ENCODE measurements around the gene TRIO. TPM values are rescaled to one million over a fixed set of nuclear protein-coding genes. Genes with fewer than 3 reads are reported as not detected.
A peak's percentile ranks its signal among the peaks of the same experiment; 100 is the strongest.
"Not testable (repeated sequence)": the region's sequence is repeated elsewhere in the genome, so short reads cannot be mapped to it uniquely, and the experiment has no call there.

Gene TRIO
- polyA plus RNA-seq (ENCODE audit: insufficient read length in 10 of 10) = 100 to 1,000 TPM; 151 to 228 (median 197) TPM
- long read RNA-seq, donor 1, partial matches to known transcripts = 0 of 2 reads
- long read RNA-seq, donor 1, other reads (novel, unspliced or antisense) = 0 of 2 reads
- long read RNA-seq, donor 2, partial matches to known transcripts = 41 of 43 reads
- long read RNA-seq, donor 2, other reads (novel, unspliced or antisense) = 0 of 43 reads
- long read RNA-seq, donor 3 = 0 reads
- long read RNA-seq, donor 4, partial matches to known transcripts = 0 of 1 reads
- long read RNA-seq, donor 4, other reads (novel, unspliced or antisense) = 0 of 1 reads
- long read RNA-seq, donor 5, transcript TRIO-215 (3 exons, 861 nt) = major isoform, 5 of 36 reads
- long read RNA-seq, donor 5, partial matches to known transcripts = 27 of 36 reads
- long read RNA-seq, donor 5, other reads (novel, unspliced or antisense) = 0 of 36 reads
- long read RNA-seq, donor 6, partial matches to known transcripts = 29 of 37 reads
- long read RNA-seq, donor 6, other reads (novel, unspliced or antisense) = 0 of 37 reads
- long read RNA-seq, donor 7, transcript TRIO-215 (3 exons, 861 nt) = major isoform, 6 of 12 reads
- long read RNA-seq, donor 7, partial matches to known transcripts = 5 of 12 reads
- long read RNA-seq, donor 7, other reads (novel, unspliced or antisense) = 0 of 12 reads
- long read RNA-seq, donor 8, partial matches to known transcripts = 0 of 3 reads
- long read RNA-seq, donor 8, other reads (novel, unspliced or antisense) = 0 of 3 reads
- long read RNA-seq, donor 9 = 0 reads

DNA sequence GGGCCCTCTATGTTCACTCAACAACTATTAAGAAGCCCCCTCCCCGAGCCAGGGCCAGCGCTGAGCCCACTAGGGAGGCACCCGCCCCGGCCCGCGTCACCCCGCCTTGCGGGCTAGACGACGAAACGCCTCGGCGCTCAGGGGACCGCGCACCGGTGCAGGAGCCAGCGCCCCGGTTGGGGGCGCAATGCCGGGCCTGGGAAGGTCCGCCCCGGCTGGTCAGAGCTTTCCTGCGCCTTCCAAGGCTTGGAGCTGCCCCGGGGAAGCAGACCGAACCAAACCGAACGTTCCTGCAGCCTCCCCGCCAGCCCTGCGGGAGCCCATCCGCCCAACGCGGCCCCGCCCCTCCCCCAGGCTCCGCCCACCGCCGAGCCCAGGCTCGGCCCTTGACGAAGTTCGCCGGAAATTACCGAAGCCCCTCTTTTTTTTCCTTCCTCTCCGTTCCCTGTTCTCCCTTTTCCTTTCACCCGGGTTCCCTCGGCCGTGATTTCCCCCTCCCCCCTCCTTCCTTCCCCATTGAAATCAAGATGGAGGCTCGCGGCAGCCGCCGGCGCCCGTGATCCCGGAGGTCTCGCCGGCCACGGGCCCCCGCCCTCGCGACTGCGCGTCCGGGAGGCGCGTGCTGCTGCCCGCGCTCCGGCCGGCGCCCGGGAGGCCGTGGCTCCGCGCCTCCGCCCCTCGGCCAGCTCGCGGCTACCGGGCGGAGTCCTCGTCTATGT, at the start of gene TRIO:
TRIO (plus strand) TSS at position 516 of the 719 bp plus-strand sequence. CDS start 384 bp downstream, outside the sequence.
- peak; percentile 95 to 98 (median 95) for DNase-seq

DNA sequence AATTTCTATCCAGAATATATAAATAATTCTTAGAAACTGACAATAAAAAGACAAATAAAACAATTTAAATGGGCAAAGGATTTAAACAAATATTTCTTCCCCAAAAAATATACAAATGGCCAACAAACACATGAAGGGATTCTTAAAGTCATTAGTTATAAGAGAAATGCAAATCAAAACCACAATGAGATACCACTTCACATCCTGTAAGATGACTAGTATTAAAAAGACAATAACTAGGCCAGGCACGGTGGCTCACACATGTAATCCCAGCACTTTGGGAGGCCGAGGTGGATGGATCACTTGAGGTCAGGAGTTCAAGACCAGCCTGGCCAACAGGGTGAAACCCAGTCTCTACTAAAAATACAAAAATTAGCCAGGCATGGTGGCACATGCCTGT, 45.8 kb upstream of the TRIO start:
- not testable (repeated sequence) for DNase-seq

DNA sequence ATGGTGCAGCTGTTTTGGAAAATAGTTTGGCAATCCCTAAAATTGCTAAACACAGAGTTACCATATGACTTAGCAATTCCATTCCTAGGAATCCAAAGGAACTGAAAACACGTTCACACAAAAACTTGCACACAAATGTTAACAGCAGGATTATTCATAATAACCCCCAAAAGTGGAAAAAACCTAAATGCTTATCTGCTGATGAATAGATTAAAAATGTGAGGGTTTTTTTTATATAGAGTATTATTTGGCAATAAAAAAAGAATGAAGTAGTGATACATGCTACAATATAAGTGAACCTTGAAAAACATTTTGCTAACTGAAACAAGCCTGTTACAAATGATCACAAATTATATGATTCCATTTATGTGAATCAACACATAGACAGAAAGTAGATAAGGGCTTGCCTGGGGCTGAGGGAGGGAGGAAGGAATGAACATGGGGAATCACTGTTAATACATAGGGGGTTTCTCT, 45.1 kb upstream of the TRIO start:
- peak in 1 of 3 donors; percentile 69 for DNase-seq

GRCh38 chr5:14100281-14100680, 42.9 kb upstream of the TRIO start:
- DNase-seq = no peak

DNA sequence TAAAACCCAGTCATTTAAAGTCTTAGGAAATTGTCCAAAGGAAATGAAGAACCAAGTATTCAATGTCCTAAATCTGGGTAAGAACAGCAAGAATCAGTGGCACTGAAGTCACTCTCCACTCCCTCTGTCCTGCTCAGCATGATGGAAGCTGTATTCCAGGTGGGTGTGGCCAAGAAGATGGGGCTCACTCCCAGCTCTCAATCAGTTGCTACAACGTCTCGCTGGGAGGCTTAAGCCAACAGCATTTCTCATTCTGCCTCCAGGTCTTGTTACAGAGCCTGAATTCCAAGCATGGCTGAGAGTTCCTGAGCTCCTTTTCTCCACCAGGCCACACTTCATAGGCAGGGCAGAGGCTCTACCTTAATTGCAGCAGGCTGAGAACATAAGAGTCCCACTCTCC, 41.2 kb upstream of the TRIO start:
- DNase-seq = no peak

DNA sequence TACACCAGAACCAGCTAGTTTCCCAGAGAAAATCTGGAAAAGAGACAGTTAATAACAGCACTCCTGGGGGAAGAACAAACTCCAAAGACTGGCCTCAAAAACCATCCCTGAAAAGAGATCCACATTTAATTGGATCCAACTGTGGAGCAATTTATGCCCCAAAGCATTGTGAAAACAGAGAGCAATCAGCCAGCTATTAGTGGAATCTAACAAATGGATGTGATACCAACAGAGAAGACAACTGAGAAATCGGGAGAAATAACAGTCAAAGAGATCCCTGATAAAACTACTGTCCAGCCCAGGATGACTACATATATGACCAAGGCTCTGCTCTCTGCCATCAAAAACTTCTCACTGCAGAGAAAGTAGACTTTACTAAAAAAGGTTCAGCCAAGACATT, 40.5 kb upstream of the TRIO start:
- no peak for DNase-seq

- peak in 1 of 3 donors; percentile 92 for DNase-seq
Observed at GRCh38 chr5:14105718-14106410, 37.3 kb upstream of the TRIO start.

GRCh38 chr5:14107536-14107935, 35.6 kb upstream of the TRIO start:
- DNase-seq = no peak

- DNase-seq = peak; percentile 43 to 65 (median 56)
Observed at GRCh38 chr5:14108170-14108996, 34.8 kb upstream of the TRIO start.

DNA sequence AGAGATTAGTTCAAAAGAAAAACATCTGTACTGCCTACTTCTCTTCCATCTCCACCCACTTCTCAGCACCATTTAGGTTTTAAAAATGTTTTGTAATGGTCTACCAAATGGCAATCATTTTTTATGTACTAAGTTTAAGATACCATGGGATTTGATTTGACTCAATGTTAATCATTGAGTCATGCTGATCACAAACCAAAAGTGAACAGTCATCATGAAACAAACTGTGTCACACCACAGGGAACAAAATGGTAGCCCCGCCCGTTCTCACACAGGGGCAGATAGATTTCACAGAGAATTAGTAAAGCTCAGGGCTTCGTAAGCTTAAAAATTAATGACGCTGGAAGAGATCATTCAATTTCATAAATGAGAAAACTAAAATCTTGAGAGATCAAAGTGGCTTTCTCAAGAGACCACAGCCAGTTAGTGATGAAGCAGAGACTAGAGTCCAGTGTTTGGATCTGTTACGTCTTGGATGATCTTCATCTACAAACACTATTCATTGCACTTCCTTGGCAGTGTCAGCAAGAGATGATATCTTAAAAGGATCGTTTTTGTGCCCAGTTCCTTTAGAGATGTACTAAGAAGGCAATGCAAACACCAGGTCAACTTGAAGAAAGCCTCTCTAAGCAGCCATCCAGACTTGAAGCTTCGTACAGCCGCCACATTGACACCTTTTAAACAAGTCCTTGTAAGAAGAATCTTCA, 33.9 kb upstream of the TRIO start:
- peak in 1 of 3 donors; percentile 31 for DNase-seq

DNA sequence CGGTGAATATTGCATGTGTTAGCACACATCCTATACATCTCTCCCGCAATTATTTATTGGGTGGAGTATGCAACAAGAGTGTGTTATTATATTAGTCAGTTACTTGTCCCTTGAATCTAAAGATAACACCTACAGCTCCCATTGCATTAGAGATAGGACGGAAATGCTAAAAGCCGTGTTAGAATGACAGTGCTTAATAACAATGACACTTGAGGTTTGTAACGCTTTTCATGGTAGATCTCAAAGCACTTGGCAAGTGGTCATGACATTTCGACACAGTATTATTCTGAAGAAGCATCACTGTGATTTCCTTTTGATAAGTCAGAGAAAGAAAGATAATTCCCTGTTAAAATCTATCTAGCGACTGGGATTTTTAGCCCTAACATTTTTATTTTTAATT, 33.4 kb upstream of the TRIO start:
- DNase-seq = no peak

DNA sequence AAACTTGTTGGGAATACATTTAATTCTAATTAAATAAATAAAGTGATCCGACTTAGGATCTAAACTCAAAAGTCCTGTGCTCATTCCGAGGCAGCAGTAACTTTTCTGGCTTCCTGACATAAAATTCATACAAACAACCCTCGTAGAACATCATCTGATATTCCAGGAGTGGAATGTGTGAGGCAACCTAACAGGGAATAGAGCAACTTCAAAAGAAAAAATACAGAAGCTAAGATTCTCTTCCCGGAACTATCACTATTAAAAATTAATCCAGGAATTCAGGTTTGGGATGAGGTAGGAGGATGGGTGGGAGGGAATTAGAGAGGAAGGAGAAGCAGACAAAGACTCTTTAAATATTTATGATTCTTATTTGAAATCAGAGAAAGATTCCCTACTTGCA, 32.9 kb upstream of the TRIO start:
- no peak for DNase-seq

DNA sequence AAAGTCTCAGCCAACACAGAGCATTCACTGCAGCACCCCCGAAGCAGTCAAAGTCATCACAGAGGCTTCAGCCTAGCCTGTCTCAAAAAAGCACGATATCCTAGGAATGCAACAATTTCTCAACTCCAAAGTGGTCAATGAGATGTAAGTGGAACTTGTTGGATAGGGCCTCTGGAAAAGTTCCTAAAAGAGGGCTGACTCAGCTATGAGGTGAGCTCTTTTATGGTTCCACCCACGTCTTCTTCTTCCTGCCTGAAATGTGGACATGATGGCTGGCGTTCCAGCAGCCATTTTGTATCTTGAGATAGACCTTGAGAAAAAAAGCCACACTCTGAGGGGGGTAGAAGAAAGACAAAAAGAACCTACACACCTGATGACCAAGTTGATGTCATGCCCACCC, 32.5 kb upstream of the TRIO start:
- peak in 1 of 3 donors; percentile 71 for DNase-seq

- DNase-seq = peak in 1 of 3 donors; percentile 16
Observed at GRCh38 chr5:14112998-14113652, 30.0 kb upstream of the TRIO start.

DNA sequence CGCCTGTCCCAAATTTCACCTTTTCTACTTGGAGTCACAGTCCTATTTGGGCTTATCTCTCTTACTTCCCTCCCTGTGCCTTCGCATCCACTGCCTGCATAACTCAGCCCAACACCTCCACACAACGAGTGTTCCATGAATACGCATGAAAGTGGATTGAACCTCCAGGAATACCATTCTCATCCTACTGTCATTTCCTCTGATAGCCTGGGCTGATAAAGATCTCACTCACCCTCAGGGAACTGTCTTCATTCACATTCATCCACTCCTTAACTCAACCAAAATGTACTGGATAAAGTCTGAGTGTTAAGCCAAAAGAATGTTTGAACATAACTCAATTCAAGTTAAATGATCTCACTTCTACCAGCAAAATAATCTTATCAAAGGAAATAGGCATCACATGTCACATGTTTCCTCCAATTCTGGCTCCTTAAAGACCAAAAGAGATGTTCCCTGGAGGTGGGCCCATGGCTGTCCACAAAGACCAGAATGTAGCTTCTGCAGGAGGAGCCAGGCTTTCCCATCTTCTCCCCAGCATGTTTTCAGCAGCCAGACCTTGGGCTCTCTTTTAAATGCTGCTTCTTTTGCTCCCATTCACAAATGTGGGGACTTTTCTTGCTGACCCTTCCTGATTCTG, 28.4 kb upstream of the TRIO start:
- peak in 1 of 3 donors; percentile 39 for DNase-seq

GRCh38 chr5:14115323-14115895, 27.7 kb upstream of the TRIO start:
- no peak for DNase-seq

GRCh38 chr5:14118551-14119320, 24.4 kb upstream of the TRIO start:
- DNase-seq = peak in 1 of 3 donors; percentile 29

DNA sequence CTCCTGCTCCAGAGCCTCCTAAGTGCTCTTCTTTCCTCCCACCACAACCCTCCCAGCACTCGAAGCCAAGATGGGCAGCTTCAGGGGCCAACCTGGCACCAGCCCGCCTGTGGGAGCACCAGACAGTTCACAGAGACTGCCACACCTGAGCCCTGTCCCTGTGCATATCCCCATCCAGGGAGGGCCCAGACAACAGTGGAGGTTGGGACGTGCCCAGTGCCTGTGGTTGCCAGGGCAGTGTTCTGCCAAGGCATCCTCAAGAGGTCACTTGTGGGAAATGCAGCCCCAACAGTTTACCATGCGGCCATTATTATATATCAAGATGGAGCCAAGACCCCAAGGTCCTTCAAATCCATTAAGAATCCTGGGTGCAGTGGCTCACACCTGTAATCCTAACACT, 23.0 kb upstream of the TRIO start:
- no peak for DNase-seq
